Measurements from ENCODE around the gene HYAL3.

The HYAL3 gene

GRCh38 chr3:50298836-50299637 lies at the start of gene HYAL3, which contains the start of gene NAA80:
HYAL3 (minus strand) TSS chr3:50299405; CDS start chr3:50295602, 3,803 bp downstream.
NAA80 (minus strand) TSS chr3:50299405; CDS start chr3:50297463, 1,942 bp downstream.
- DNase-seq: peak; percentile 99

DNA sequence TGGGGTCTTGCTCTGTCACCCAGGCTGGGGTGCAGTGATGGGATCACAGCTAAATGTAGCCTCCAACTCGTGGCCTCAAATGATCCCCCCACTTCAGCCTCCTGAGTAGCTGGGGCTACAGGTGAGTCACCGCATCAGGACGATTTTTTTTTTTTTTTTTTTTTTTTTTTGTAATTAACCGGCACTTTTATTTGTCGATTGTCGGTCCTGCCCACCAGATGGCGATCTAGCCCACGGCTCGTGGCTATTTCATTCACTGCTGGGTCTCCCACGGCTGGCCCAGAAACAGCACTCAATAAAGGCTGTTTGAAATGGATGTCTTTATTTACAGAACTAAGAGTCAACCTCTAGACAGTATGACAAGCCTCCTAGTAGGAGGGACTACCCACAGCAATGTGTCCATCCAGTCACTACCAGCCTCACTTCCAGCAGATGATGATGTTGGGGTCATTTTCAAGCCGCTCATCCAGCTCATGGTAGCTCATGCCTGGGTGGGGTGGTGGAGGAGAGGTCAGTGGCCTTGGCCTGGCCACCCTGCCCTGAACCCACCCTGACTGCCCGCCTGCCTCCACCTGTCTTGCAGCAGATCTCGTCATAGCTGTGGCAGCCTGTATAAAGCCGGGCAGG lies 48.1 kb upstream of the HYAL3 start:
- DNase-seq: peak; percentile 82

GRCh38 chr3:50345586-50346234 lies 46.5 kb upstream of the HYAL3 start, which contains the start of gene ZMYND10:
ZMYND10 (minus strand) TSS chr3:50345732; CDS start chr3:50345579, 153 bp downstream.
- peak; percentile 76 for DNase-seq

GRCh38 chr3:50345008-50345407 lies 45.8 kb upstream of the HYAL3 start:
- no peak for DNase-seq

- no peak for DNase-seq
Observed at GRCh38 chr3:50342813-50343633, 43.8 kb upstream of the HYAL3 start.

- DNase-seq: no peak
Observed at GRCh38 chr3:50341996-50342650, 42.9 kb upstream of the HYAL3 start.

- no peak for DNase-seq
Observed at GRCh38 chr3:50341537-50341936, 42.3 kb upstream of the HYAL3 start.

GRCh38 chr3:50340448-50341329 lies 41.5 kb upstream of the HYAL3 start, which contains the start of gene RASSF1:
RASSF1 (minus strand) TSS chr3:50340836; CDS start chr3:50340805, 31 bp downstream.
- peak; percentile 70 for DNase-seq

- DNase-seq: no peak
Observed at GRCh38 chr3:50340147-50340447, 40.9 kb upstream of the HYAL3 start.

DNA sequence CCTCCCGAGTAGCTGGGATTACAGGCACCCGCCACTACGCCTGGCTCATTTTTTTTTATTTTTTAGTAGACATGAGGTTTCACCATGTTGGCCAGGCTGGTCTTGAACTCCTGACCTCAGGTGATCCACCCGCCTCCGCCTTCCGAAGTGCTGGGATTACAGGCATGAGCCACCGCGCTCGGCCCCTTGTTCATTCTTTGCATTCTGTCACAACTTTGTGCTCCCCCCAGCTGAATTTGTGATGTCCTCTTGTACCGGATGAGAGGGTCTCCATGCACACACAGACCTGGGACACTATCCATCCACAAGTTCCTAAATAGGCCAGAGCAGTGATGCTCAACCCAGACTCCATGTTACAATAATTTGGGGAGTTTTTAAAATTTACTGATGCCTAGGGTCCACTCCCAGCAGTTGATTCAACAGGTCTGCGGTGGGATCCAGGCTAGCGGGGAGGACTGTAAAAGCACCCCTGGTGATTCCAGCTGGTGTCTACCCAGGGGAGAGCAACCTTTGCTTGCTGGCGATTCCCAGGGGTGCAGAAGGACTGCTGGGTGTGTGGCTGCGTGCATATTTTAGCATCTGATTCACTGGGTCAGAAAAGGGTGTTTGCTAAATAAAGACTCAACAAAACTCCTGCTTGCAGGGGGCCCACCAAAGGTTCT lies 40.4 kb upstream of the HYAL3 start:
- DNase-seq: no peak

DNA sequence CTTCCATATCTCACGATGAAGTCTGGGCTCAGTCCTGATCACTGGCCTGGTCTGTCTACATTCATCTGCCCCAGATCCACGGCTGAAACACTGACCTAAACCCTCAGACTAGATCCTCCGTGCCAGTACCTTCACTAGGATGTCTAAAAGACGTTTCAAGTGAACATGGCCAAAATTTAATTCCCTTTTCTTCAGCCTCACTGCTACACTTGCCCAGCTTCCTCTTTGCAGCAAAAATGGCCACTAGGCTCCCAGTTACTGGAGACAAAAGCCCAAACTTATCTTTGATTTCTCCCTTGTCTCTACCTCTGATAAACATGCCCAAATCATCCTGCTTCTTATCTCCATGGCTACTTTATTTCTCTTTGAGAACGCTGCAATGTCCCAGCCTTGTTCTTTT lies 39.8 kb upstream of the HYAL3 start:
- no peak for DNase-seq

DNA sequence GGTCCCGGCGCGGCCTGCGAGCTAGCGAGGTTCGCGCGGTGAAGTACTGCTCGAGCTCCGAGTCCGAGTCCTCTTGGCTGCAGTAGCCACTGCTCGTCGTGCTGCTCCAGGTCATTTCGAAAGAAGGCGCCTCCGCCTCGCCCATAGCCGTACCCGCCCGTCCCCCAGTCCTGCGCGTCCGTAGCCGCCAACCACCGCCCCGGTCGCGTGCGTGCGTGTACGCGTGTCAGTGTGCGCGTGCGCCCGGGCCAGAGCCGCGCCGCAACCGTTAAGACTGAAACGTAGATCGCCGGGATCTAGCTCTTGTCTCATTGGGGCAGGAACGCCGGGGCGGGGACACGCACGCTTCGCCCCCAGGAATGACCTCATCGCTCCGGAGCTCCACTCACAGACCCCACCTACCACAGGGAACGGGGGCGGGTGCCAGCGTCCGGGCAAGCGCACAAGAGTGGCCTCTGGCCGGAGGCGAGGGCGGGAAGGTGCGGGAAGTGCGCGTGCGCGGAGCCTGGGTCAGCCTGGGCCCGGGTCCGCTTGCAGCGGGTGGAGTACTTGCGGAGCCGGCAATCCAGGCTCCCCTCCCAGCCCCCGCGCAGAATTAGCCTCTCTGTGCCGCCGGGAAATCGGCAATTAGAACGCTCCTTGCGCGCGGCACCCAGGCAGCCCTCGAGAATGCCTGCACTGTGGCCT lies 38.1 kb upstream of the HYAL3 start:
- peak; percentile 97 for DNase-seq

DNA sequence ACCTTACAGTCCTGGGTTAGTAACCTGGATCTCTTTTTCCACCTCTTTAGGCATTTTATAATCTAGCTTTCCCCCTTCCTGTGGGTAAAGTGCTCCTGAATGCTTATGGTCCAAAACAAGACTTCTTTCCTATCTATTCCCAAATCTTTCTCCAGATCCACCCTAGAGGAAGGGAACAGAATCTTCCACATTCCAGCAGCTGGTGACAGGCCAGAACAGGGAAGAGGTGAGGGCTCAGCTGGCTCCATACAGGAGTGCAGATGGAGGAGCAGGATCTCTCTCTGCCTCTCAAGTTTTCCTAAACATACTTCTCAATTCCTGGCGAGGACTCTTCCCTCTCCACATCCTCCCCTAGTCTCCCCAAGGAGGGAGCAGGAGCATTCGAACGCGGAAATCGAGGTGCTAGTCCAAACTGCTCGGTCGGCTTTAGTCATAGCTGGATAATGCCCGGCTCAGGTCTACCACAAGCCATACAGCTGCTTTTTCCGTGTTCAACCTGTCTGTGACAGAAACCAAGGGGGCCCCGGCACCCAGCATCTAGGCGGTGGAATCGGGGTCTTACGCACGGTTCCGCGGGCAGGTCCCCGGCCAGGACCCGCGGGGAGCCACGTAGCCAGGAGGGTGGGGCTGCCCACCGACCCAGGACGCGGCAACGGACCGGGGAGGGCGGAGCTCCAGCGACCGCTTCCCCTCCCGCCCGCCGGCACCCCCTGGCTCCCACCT lies 37.4 kb upstream of the HYAL3 start:
- DNase-seq: no peak

DNA sequence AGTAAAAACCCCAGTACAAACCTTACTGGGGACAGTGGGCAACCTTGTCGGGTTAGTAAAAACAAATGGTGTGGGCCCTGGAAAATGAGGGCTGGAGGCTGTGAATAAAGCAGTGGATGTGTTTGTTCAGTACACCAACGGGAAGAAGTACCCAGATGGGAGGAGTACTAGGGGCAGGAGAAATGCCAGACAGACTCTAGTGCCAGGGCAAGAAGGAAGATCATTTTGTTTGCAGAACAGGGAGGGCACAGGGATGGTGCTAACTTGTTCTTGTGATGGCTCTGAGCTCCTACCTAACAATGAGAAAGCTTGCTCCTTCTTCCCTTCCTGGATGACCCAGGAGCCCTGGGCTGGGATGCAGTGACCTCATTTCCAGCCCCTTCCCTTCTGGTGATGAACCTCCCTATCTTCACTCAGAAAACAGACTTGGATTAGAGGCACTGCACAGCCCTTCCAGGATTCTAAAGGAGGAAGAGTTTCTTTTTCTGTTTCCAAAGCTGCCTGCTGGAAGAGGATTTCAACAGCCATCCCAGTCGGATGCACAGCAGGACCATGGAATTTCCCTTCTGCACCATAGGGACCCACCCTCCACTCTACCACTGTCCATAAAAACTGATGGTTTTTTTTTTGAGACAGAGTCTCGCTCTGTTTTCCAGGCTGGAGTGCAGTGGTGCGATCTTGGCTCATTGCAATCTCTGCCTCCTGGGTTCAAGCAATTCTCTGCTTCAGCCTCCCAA lies 35.3 kb upstream of the HYAL3 start:
- no peak for DNase-seq

DNA sequence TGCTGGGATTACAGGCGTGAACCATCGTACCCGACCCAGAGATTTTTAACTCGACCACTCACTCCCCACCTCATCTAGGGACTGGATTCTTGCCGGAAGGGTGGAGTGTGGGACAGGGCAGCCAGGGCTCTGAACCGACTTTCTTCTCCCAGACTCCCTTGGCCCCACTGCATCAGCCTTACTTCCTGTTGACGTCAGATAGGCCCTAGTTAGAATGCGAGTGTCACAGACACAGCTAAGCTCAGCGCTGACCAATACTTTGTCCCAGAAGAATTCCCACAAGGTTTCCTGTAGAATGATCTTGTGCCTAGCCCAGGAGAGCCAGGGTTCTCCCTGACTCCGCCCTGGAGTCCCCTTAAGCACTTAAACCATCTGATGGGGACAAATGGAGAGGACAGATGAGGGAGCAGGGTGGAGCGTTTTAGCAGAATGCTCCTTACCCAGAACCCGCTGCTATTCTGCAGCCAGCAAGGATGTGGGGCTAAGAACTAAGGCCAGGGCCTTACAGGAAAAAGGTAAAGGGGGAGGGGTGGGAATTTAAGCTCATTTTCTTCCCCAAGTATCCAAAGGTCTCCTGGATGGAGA lies 34.6 kb upstream of the HYAL3 start:
- DNase-seq: no peak

DNA sequence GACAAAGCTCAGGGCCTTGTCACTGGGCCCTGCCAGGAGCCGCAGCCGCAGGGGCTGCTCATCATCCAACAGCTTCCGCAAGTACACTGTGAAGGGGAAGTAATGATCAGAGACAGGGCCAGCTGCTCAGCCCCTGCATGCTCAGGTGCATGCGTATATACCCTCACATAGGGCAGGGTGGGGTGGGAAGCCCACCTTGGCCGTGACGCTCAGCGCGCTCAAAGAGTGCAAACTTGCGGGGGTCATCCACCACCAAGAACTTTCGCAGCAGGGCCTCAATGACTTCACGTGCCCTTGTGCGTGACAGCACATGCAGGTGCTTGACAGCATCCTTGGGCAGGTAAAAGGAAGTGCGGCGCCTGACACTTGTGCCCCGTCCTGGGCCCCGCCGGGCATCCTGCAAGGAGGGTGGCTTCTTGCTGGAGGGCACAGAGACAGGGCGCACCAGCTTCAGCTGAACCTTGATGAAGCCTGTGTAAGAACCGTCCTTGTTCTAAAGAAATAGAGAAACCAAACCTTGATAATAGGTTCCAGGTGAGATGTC lies 32.2 kb upstream of the HYAL3 start:
- no peak for DNase-seq

DNA sequence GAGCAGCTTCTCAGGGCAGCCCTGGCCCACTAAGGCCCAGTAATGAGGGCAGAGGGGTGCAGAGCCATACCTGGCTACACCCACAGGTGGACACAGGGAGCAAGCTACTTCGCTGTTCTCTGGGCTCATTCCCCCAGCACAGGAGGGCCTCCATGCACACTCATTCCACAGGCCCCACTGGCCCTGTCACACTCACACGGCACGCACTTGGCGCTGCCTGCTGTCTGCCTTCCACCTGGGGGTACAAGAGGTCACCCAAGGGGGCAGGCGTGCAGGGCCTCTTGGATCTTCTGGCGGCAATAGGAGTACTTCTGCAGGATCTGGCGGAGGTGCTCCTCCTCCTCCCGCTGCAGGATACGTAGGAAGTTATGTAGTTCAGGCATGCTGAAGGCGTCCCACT lies 31.1 kb upstream of the HYAL3 start:
- DNase-seq: no peak
